ENCODE results near the gene UGT1A10.

Gene UGT1A10

GRCh38 chr2:233818639-233819621, 182.7 kb downstream of the UGT1A10 start:
- Histone ChIP-seq H3K4me1 (ENCODE audit: control insufficient read depth, insufficient read depth, low read length) (peaks cover 8% of the 10 kb centered on the region), H3K9ac (ENCODE audit: low read length) (no peak overlapping the region), H3K9me3 (ENCODE audit: control insufficient read depth, low read length) (no peaks in the 10 kb centered on the region), H3K4me3 (ENCODE audit: low read length) (no peak overlapping the region), H3K36me3 (ENCODE audit: control insufficient read depth, insufficient read depth, low read length) (no peaks in the 10 kb centered on the region), H3K27me3 (ENCODE audit: control insufficient read depth, insufficient read depth, low read length) (no peaks in the 10 kb centered on the region)

DNA sequence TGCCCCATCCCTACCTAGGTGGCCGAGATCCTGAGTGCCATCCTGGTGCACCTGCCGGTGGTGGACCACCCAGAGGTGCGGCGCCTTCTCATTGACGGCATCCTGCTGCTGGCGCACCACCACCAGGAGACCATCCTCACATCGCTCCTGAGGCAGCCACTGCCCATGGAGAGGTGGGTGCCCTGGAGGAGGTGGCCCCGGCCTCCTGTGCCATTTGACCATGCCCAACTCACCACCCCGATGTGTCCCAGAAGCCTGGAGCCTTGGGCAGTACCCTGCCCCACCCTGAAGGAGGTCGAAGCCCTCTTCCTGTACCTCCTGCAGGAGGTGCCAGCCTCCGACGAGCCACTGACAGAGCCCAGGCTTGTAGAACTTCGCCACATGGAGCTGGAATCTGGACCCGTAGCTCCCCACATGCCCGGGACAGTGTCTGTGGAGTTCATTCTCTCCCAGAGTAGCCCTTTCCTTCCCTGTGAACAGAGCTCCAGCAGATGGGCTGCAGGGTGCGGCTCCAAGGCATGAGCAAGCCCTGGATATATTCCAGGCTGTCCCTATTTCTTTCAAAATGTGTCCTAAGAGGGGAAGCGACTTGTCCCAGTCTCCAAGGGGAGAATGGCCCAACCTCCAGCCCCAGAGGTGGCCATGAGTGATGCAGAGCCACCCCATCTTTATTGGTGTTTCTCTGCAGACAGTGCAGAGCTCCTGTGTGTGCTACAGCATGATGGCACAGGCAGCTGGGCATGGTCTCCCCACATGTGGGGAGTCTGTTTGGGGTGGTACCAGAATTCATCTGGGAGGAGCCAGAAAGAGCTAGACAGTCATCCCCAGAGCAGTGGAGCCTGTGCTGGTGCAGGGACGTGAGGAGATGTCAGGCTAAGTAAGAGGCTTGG, 183.9 kb downstream of the UGT1A10 start:
- H3K9ac ChIP-seq (ENCODE audit: low read length): no peak overlapping the region

DNA sequence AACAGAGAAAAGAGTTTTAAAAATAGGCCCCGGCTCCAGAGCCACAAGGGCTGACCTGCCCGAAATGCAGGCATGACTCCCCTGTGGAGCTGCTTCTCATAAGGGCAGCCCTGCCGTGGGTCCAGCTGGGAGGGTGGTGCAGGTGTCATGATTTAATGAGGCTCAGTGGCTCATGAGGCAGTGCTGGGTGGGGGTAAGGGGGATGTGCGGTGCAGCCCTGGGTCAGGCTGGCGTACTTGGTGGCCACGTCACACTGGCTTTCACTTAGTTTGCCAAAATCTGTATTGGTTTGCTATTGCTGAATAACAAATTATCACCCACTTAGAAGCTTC, 184.5 kb downstream of the UGT1A10 start:
- Histone ChIP-seq H3K36me3 (ENCODE audit: control insufficient read depth, insufficient read depth, low read length) (no peaks in the 10 kb centered on the region), H3K4me1 (ENCODE audit: control insufficient read depth, insufficient read depth, low read length) (peaks cover 8% of the 10 kb centered on the region), H3K4me3 (ENCODE audit: low read length) (no peak overlapping the region), H3K27me3 (ENCODE audit: control insufficient read depth, insufficient read depth, low read length) (no peaks in the 10 kb centered on the region), H3K9me3 (ENCODE audit: control insufficient read depth, low read length) (no peaks in the 10 kb centered on the region), H3K9ac (ENCODE audit: low read length) (no peak overlapping the region)

More for the DNA sequence above, 183.9 kb downstream of the UGT1A10 start:
- H3K4me3 ChIP-seq (ENCODE audit: low read length): no peak overlapping the region
- peaks cover 8% of the 10 kb centered on the region for H3K4me1 ChIP-seq (ENCODE audit: control insufficient read depth, insufficient read depth, low read length)
- no peaks in the 10 kb centered on the region for H3K9me3 ChIP-seq (ENCODE audit: control insufficient read depth, low read length)
- H3K36me3 ChIP-seq (ENCODE audit: control insufficient read depth, insufficient read depth, low read length): no peaks in the 10 kb centered on the region
- H3K27me3 ChIP-seq (ENCODE audit: control insufficient read depth, insufficient read depth, low read length): no peaks in the 10 kb centered on the region

- no peak overlapping the region for H3K4me3 ChIP-seq (ENCODE audit: low read length)
- H3K27me3 ChIP-seq (ENCODE audit: control insufficient read depth, insufficient read depth, low read length): no peaks in the 10 kb centered on the region
- H3K9ac ChIP-seq (ENCODE audit: low read length): no peak overlapping the region
- peaks cover 8% of the 10 kb centered on the region for H3K4me1 ChIP-seq (ENCODE audit: control insufficient read depth, insufficient read depth, low read length)
- H3K9me3 ChIP-seq (ENCODE audit: control insufficient read depth, low read length): no peaks in the 10 kb centered on the region
- no peaks in the 10 kb centered on the region for H3K36me3 ChIP-seq (ENCODE audit: control insufficient read depth, insufficient read depth, low read length)
These were observed 184.9 kb downstream of the UGT1A10 start for GRCh38 chr2:233821196-233821595.

- Histone ChIP-seq H3K9ac (ENCODE audit: low read length) (no peak overlapping the region), H3K27me3 (ENCODE audit: control insufficient read depth, insufficient read depth, low read length) (no peaks in the 10 kb centered on the region)
These were observed 185.5 kb downstream of the UGT1A10 start for GRCh38 chr2:233821709-233822100.

DNA sequence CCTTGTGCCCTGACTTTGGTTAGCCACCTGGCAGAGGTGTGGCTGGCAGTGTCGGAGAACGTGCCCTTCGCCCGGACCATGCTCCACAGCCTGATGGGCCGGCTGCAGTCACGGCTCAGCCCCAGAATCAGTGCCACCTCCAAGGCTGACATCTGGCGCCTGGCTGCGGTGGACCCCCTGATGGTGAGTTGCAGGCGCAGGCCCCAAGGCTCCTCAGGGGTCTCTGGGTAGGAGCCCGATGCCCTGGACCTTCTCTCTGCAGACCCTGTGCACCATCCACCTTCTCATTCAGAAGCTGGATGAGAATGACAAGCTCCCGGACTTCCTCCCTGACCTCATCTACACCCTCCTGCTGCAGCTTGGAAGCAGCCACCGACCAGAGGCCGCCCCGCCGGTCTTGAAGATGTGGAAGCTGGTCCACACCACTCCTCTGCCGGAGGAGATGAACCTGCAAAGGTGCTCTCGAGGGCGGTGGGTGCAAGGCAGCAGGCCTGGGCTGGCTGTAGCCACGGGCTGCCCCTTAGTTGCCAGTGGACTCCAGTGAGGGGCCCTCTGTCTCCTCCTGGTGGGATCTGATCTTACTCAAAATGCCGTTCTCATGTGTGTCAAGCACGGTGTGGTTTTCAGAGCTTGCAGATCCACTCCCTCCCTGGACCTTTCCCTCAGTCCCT, 186.0 kb downstream of the UGT1A10 start:
- Histone ChIP-seq H3K4me1 (ENCODE audit: control insufficient read depth, insufficient read depth, low read length) (peaks cover 8% of the 10 kb centered on the region), H3K4me3 (ENCODE audit: low read length) (no peak overlapping the region), H3K9ac (ENCODE audit: low read length) (no peak overlapping the region), H3K9me3 (ENCODE audit: control insufficient read depth, low read length) (no peaks in the 10 kb centered on the region), H3K36me3 (ENCODE audit: control insufficient read depth, insufficient read depth, low read length) (no peaks in the 10 kb centered on the region), H3K27me3 (ENCODE audit: control insufficient read depth, insufficient read depth, low read length) (no peaks in the 10 kb centered on the region)

More at GRCh38 chr2:233821709-233822100, 185.5 kb downstream of the UGT1A10 start:
- no peaks in the 10 kb centered on the region for H3K9me3 ChIP-seq (ENCODE audit: control insufficient read depth, low read length)
- H3K4me1 ChIP-seq (ENCODE audit: control insufficient read depth, insufficient read depth, low read length): peaks cover 8% of the 10 kb centered on the region
- no peaks in the 10 kb centered on the region for H3K36me3 ChIP-seq (ENCODE audit: control insufficient read depth, insufficient read depth, low read length)
- no peak overlapping the region for H3K4me3 ChIP-seq (ENCODE audit: low read length)
